ENCODE results near the gene MACROD2. TPM values are rescaled to one million over a fixed set of nuclear protein-coding genes. Genes with fewer than 3 reads are reported as not detected.

The MACROD2 gene
- total RNA-seq, 3 donors from 2014 or later: 3.2 to 7.6 (median 6.4) TPM

- H3K4me3 ChIP-seq: no peak overlapping the region
- no peak for ATAC-seq
- no peaks in the 10 kb centered on the region for H3K9me3 ChIP-seq
- TF ChIP-seq CTCF (IDR thresholded peaks at IDR 0.05): no peak
- DNase-seq: no peak
- intact Hi-C loops (cut with DNase I, micrococcal nuclease): no loop called here
- H3K36me3 ChIP-seq (ENCODE audit: low read depth): no peaks in the 10 kb centered on the region
- no peaks in the 10 kb centered on the region for H3K4me1 ChIP-seq (ENCODE audit: low read depth)
Observed at GRCh38 chr20:15739035-15739434, 1743.7 kb downstream of the MACROD2 start.

- ATAC-seq: no peak
- intact Hi-C loops (cut with DNase I, micrococcal nuclease): no loop called here
Observed at GRCh38 chr20:15740046-15740775, 1744.9 kb downstream of the MACROD2 start.

DNA sequence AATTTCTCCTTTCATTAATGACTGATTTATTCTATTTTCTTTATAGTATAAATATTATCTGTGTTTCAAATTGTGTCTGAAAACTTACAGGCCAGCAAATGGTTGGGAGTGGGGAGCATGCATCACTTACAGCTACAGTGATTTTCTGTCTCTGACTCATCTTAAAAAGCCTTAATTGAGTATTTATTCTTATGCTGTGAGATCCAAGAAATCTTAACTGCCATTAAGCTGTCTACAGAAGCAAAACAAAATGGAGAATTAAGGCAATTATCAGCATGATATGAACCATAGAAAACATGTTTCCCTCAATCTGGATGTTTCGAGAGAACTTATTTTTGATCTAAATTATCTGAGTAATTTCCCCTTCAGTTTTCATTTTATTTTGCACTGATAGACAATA is 1746.8 kb downstream of the MACROD2 start:
- ATAC-seq: no peak
- Histone ChIP-seq H3K4me3 (no peak overlapping the region), H3K4me1 (ENCODE audit: low read depth) (no peaks in the 10 kb centered on the region), H3K9me3 (no peaks in the 10 kb centered on the region), H3K36me3 (ENCODE audit: low read depth) (no peaks in the 10 kb centered on the region)
- no peak for TF ChIP-seq CTCF (IDR thresholded peaks at IDR 0.05)
- DNase-seq: no peak
- intact Hi-C loops (cut with DNase I, micrococcal nuclease): no loop called here

More at GRCh38 chr20:15740046-15740775, 1744.9 kb downstream of the MACROD2 start:
- no peak for TF ChIP-seq CTCF (IDR thresholded peaks at IDR 0.05)
- no peak for DNase-seq
- Histone ChIP-seq H3K36me3 (ENCODE audit: low read depth) (no peaks in the 10 kb centered on the region), H3K9me3 (no peaks in the 10 kb centered on the region), H3K4me1 (ENCODE audit: low read depth) (no peaks in the 10 kb centered on the region), H3K4me3 (no peak overlapping the region)

DNA sequence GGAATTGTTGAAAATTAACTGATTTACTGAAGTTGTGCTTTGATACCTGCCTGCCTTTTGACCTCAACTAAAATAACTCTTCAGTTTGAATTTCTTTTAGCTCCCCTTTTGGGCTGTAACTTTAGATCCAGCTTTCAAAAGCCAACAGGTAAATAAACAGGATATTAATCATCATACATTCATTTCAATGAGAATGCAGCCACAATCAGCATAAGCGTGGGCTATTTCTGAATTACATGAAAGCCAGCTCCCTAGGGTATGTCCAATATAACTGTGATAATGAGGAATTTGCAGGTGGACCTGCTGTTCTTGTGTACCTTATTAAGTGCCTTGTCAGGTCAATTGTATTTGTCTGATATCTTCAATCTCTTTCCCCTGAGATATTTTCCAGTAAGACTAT is 1747.3 kb downstream of the MACROD2 start:
- Histone ChIP-seq H3K36me3 (ENCODE audit: low read depth) (no peaks in the 10 kb centered on the region), H3K4me3 (no peak overlapping the region), H3K9me3 (no peaks in the 10 kb centered on the region), H3K4me1 (ENCODE audit: low read depth) (no peaks in the 10 kb centered on the region)
- intact Hi-C loops (cut with DNase I, micrococcal nuclease): no loop called here
- ATAC-seq: no peak
- no peak for DNase-seq
- TF ChIP-seq CTCF (IDR thresholded peaks at IDR 0.05): no peak

- ATAC-seq (no peak), DNase-seq (no peak)
- H3K4me3 ChIP-seq: no peak overlapping the region
- H3K36me3 ChIP-seq (ENCODE audit: low read depth): no peaks in the 10 kb centered on the region
- no peak for TF ChIP-seq CTCF (IDR thresholded peaks at IDR 0.05)
- no peaks in the 10 kb centered on the region for H3K9me3 ChIP-seq
- H3K4me1 ChIP-seq (ENCODE audit: low read depth): no peaks in the 10 kb centered on the region
- intact Hi-C loops (cut with DNase I, micrococcal nuclease): no loop called here
Observed at GRCh38 chr20:15756002-15756753, 1760.9 kb downstream of the MACROD2 start.
